T-cell (primary cell): Measurements from ENCODE around the gene WBP2. TPM values are rescaled to one million over a fixed set of nuclear protein-coding genes. Genes with fewer than 3 reads are reported as not detected.
A peak's percentile ranks its signal among the peaks of the same experiment; 100 is the strongest.
"Not testable (repeated sequence)": the region's sequence is repeated elsewhere in the genome, so short reads cannot be mapped to it uniquely, and the experiment has no call there.

Source experiments
- ATAC-seq, 4 experiments: fragments of 200-7000 bp in 3 of 4; fragments of 150-1000 bp in 1 of 4; cut with Tn5 transposase; replicated peaks in 1 of 4; 1 replicate in 3 of 4; 2 replicates in 1 of 4; pipeline ENCODE4 v1.10.0; 2021; ENCODE audit warnings: moderate library complexity in 3 of 4, mild to moderate bottlenecking in 2 of 4, moderate number of reproducible peaks in 1 of 4
- CTCF ChIA-PET, 2 donors: fragments of 300-600 bp; sonication (Branson Sonifier 250); formaldehyde crosslinking; loops; one replicate each; lab custom pipeline; 2022; ENCODE audit warnings: antibody characterized with exemption in 2 of 2; lab: Charles Lee
- POLR2A ChIA-PET, 2 donors: fragments of 300-600 bp; sonication (Branson Sonifier 250); formaldehyde crosslinking; loops; one replicate each; lab custom pipeline; 2022; ENCODE audit warnings: antibody characterized with exemption in 2 of 2; lab: Charles Lee
- DNase-seq, 35 experiments: peaks; one replicate each; pipeline versions ENCODE4 v3.0.0 to v3.0.0-alpha.2; 2013 to 2023
- H3K27ac ChIP-seq: one replicate; pipeline ENCODE4 v1.5.1; 2013; ENCODE audit warnings: low read length
- H3K27me3 ChIP-seq, 2 experiments: replicated peaks in 1 of 2; 1 replicate in 1 of 2; 2 replicates in 1 of 2; pipeline versions ENCODE4 v1.6.1 to v1.7.0; 2013; ENCODE audit warnings: low read length in 1 of 2, mixed read lengths in 1 of 2; ENCODE audit not compliant: control insufficient read depth in 2 of 2, insufficient read depth in 2 of 2; ENCODE audit errors: extremely low read depth in 1 of 2
- H3K36me3 ChIP-seq, 2 donors: 1 replicate in 1 of 2; 2 replicates in 1 of 2; pipeline versions ENCODE4 v1.6.1 to v1.7.0; 2013; ENCODE audit warnings: low read length in 1 of 2; ENCODE audit not compliant: control insufficient read depth in 2 of 2, insufficient read depth in 1 of 2; ENCODE audit errors: extremely low read depth in 1 of 2
- H3K4me1 ChIP-seq, 2 experiments: 1 replicate in 1 of 2; 2 replicates in 1 of 2; pipeline versions ENCODE4 v1.6.1 to v1.7.0; 2013; ENCODE audit warnings: low read length in 2 of 2, mixed read lengths in 1 of 2; ENCODE audit not compliant: insufficient read depth in 2 of 2, control insufficient read depth in 1 of 2; ENCODE audit errors: extremely low read depth in 1 of 2
- H3K4me3 ChIP-seq, 2 donors: 1 replicate in 1 of 2; 2 replicates in 1 of 2; pipeline versions ENCODE4 v1.5.1 to v1.7.0; 2013; ENCODE audit warnings: mild to moderate bottlenecking in 2 of 2, low read length in 1 of 2, moderate library complexity in 1 of 2; ENCODE audit not compliant: control insufficient read depth in 1 of 2; ENCODE audit errors: extremely low read depth in 1 of 2
- H3K9me3 ChIP-seq: 2 replicates; pipeline ENCODE4 v1.7.0; 2013
- H3K27ac Mint-ChIP-seq, 2 donors: one replicate each; pipeline ENCODE4 v1.8.0; 2020 to 2021; ENCODE audit warnings: mild to moderate bottlenecking in 2 of 2, mixed read lengths in 2 of 2
- H3K27me3 Mint-ChIP-seq, 2 donors: one replicate each; pipeline ENCODE4 v1.8.0; 2021 to 2022; ENCODE audit warnings: mixed read lengths in 2 of 2
- H3K36me3 Mint-ChIP-seq: one replicate; pipeline ENCODE4 v1.8.0; 2021; ENCODE audit warnings: mixed read lengths
- H3K4me1 Mint-ChIP-seq, 3 donors: one replicate each; pipeline ENCODE4 v1.8.0; 2020 to 2022; ENCODE audit warnings: mixed read lengths in 3 of 3, mild to moderate bottlenecking in 1 of 3
- H3K4me3 Mint-ChIP-seq, 3 donors: one replicate each; pipeline ENCODE4 v1.8.0; 2020 to 2022; ENCODE audit warnings: mild to moderate bottlenecking in 3 of 3, mixed read lengths in 3 of 3, moderate library complexity in 3 of 3
- H3K9me3 Mint-ChIP-seq, 3 donors: one replicate each; pipeline ENCODE4 v1.8.0; 2020 to 2022; ENCODE audit warnings: mixed read lengths in 3 of 3
- WGBS: methylation state at CpG from one replicate; pipeline ENCODE4 v1.1.5; 2013; ENCODE audit warnings: missing lambda C conversion rate; ENCODE audit not compliant: insufficient coverage; 5-methylcytosine and 5-hydroxymethylcytosine counted together
- total RNA-seq, 35 experiments: library from RNA in 6 of 35; stranded (reverse) in 6 of 35; fragments of 120-200 nt in 1 of 35; gene quantifications; one replicate each; pipeline versions ENCODE4 v1.2.1 to v1.2.4 and lab custom pipeline; 2013 to 2026

The WBP2 gene
- total RNA-seq, 5 donors from 2014 or later (not counting 1 experiment from before 2014, with no cell fraction given) = 91.4 to 158 (median 138) TPM

GRCh38 chr17:75814900-75815373 is 40.2 kb downstream of the WBP2 start:
- WGBS = 94% methylated on average over 10 of the region's 13 CpGs
- Mint-ChIP-seq H3K36me3 (peaks cover 24% of the 10 kb centered on the region), H3K27me3 (no peaks in the 10 kb centered on the region), H3K9me3 (no peaks in the 10 kb centered on the region), H3K4me3 (no peak overlapping the region), H3K27ac (no peak overlapping the region), H3K4me1 (peaks cover 0 to 2% (median 0%) of the 10 kb centered on the region in 3 donors)
- H3K27ac ChIP-seq = no peak overlapping the region
- no peak overlapping the region for H3K4me3 ChIP-seq
- no peaks in the 10 kb centered on the region for H3K4me1 ChIP-seq
- H3K36me3 ChIP-seq = peaks cover 51 to 85% of the 10 kb centered on the region in 2 donors
- POLR2A ChIA-PET = no interaction called here
- H3K27me3 ChIP-seq = no peaks in the 10 kb centered on the region
- DNase-seq (no peak), ATAC-seq (no peak)
- no peaks in the 10 kb centered on the region for H3K9me3 ChIP-seq
- CTCF ChIA-PET = interaction anchor here in 1 of 2 donors (0.7 kb wide), 1 partner anchor 16 kb away, joined by 4 read pairs; no protein-coding TSS in a partner anchor

GRCh38 chr17:75814021-75814395 is 41.1 kb downstream of the WBP2 start:
- Mint-ChIP-seq H3K36me3 (peaks cover 19% of the 10 kb centered on the region), H3K4me3 (no peak overlapping the region), H3K9me3 (no peaks in the 10 kb centered on the region), H3K27ac (no peak overlapping the region), H3K27me3 (no peaks in the 10 kb centered on the region), H3K4me1 (no peaks in the 10 kb centered on the region)
- ChIA-PET POLR2A (interaction anchor here in 1 of 2 donors (0.5 kb wide), 1 partner anchor 251 kb away, joined by 7 read pairs; no protein-coding TSS in a partner anchor), CTCF (no interaction called here)
- no peak for ATAC-seq
- Histone ChIP-seq H3K27me3 (no peaks in the 10 kb centered on the region), H3K4me3 (no peak overlapping the region), H3K36me3 (peaks cover 55 to 86% of the 10 kb centered on the region in 2 donors), H3K4me1 (no peaks in the 10 kb centered on the region), H3K27ac (no peak overlapping the region), H3K9me3 (no peaks in the 10 kb centered on the region)
- DNase-seq = no peak
- WGBS = 100% methylated on average over 1 of the region's 6 CpGs

- Histone ChIP-seq H3K27ac (no peak overlapping the region), H3K36me3 (peaks cover 48 to 79% of the 10 kb centered on the region in 2 donors), H3K9me3 (no peaks in the 10 kb centered on the region), H3K27me3 (no peaks in the 10 kb centered on the region), H3K4me1 (no peaks in the 10 kb centered on the region), H3K4me3 (no peak overlapping the region)
- ChIA-PET CTCF (no interaction called here), POLR2A (no interaction called here)
- Mint-ChIP-seq H3K4me3 (no peak overlapping the region), H3K36me3 (peaks cover 12% of the 10 kb centered on the region), H3K27ac (no peak overlapping the region), H3K4me1 (peaks cover 0 to 2% (median 2%) of the 10 kb centered on the region in 3 donors), H3K9me3 (no peaks in the 10 kb centered on the region), H3K27me3 (no peaks in the 10 kb centered on the region)
- 98% methylated on average over 12 of the region's 24 CpGs for WGBS
- ATAC-seq (no peak), DNase-seq (no peak)
Measured at GRCh38 chr17:75813081-75814020, 41.8 kb downstream of the WBP2 start.

GRCh38 chr17:75812096-75813013 is 42.8 kb downstream of the WBP2 start:
- CTCF ChIA-PET = no interaction called here
- H3K27ac ChIP-seq = no peak overlapping the region
- Mint-ChIP-seq H3K27me3 (no peaks in the 10 kb centered on the region), H3K4me3 (no peak overlapping the region), H3K4me1 (peaks cover 0 to 4% (median 2%) of the 10 kb centered on the region in 3 donors), H3K36me3 (peaks cover 12% of the 10 kb centered on the region), H3K9me3 (no peaks in the 10 kb centered on the region), H3K27ac (no peak overlapping the region)
- peak in 1 of 35 experiments; percentile 2 for DNase-seq
- H3K4me3 ChIP-seq = no peak overlapping the region
- POLR2A ChIA-PET = no interaction called here
- no peak for ATAC-seq
- peaks cover 45 to 71% of the 10 kb centered on the region in 2 donors for H3K36me3 ChIP-seq
- H3K4me1 ChIP-seq = no peaks in the 10 kb centered on the region
- 95% methylated on average over 24 of the region's 27 CpGs for WGBS
- no peaks in the 10 kb centered on the region for H3K9me3 ChIP-seq
- no peaks in the 10 kb centered on the region for H3K27me3 ChIP-seq

- no peak overlapping the region for H3K27ac ChIP-seq
- Mint-ChIP-seq H3K36me3 (peaks cover 5% of the 10 kb centered on the region), H3K4me3 (no peak overlapping the region), H3K4me1 (peaks cover 0 to 4% (median 2%) of the 10 kb centered on the region in 3 donors), H3K9me3 (no peaks in the 10 kb centered on the region), H3K27me3 (no peaks in the 10 kb centered on the region), H3K27ac (no peak overlapping the region)
- H3K27me3 ChIP-seq = no peaks in the 10 kb centered on the region
- H3K4me3 ChIP-seq = no peak overlapping the region
- H3K36me3 ChIP-seq = peaks cover 39 to 60% of the 10 kb centered on the region in 2 donors
- DNase-seq (peak in 1 of 35 experiments; percentile 11), ATAC-seq (no peak)
- POLR2A ChIA-PET = no interaction called here
- no peaks in the 10 kb centered on the region for H3K9me3 ChIP-seq
- peaks cover 0 to 4% of the 10 kb centered on the region in 2 experiments for H3K4me1 ChIP-seq
- WGBS = 92% methylated on average over 2 of the region's 7 CpGs
- CTCF ChIA-PET = no interaction called here
Measured at GRCh38 chr17:75811174-75811573, 44.0 kb downstream of the WBP2 start.

GRCh38 chr17:75810756-75811155 is 44.4 kb downstream of the WBP2 start:
- H3K4me1 ChIP-seq, H3K4me3 Mint-ChIP-seq, H3K27ac ChIP-seq, H3K27me3 Mint-ChIP-seq, H3K27me3 ChIP-seq, CTCF ChIA-PET, H3K36me3 Mint-ChIP-seq, H3K4me1 Mint-ChIP-seq, H3K4me3 ChIP-seq, H3K27ac Mint-ChIP-seq, H3K9me3 Mint-ChIP-seq, DNase-seq, H3K9me3 ChIP-seq, ATAC-seq, POLR2A ChIA-PET: not testable (repeated sequence)
- peaks cover 38 to 60% of the 10 kb centered on the region in 2 donors for H3K36me3 ChIP-seq
- 96% methylated on average over 8 of the region's 11 CpGs for WGBS
